Stimulated activated CD4-positive, alpha-beta T cell treated with anti-CD3 and anti-CD28 coated beads, Interleukin-2, amount 100 ng/mL, for 4 hours (primary cell): ENCODE data around the gene MRM2.

Experiments
- DNase-seq: peaks from one replicate; pipeline ENCODE4 v3.0.0-alpha.2; 2020; ENCODE audit warnings: low read depth

Gene MRM2

DNA sequence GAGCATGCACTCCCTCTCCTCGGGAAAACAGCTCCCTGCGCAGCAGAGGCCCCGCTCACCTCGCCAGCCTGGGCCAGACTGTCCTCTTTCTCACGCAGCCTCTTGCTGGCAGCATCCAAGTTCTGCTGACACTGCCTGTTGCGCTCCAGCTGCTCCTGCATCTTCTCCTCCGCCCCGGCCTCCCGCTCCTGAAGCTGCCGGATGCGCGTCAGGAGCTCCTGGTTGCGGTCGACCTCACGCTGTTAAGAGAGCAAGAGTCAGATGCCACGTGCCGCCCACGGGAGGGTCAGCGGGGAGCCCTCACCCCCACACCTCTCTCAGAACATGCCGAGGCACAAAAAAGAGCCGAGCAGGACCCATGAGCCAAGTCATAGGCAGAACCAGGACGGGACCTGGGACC, 19.5 kb downstream of the MRM2 start:
- no peak for DNase-seq

- no peak for DNase-seq
Observed at GRCh38 chr7:2220954-2221353, 21.1 kb downstream of the MRM2 start.

DNA sequence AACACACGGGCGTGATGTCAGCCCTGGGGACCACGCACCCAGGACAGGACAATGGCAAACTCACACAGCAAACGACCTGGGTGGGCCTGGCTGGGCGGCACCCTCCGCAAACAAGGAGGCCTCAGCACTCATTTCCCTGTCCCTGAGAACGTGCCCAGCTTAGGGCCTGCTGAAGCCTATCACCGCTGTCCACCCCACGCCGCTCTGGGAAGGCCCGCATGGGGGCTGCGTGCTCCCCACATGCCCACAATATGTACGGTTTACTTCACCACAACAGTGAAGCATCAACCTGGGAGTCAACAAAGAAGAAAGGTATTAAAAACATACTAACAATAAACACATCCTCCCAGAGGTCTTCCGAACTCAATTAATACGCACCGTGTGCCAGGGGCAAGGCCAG, 21.5 kb downstream of the MRM2 start:
- no peak for DNase-seq

GRCh38 chr7:2220030-2220429, 22.0 kb downstream of the MRM2 start:
- DNase-seq = no peak

DNA sequence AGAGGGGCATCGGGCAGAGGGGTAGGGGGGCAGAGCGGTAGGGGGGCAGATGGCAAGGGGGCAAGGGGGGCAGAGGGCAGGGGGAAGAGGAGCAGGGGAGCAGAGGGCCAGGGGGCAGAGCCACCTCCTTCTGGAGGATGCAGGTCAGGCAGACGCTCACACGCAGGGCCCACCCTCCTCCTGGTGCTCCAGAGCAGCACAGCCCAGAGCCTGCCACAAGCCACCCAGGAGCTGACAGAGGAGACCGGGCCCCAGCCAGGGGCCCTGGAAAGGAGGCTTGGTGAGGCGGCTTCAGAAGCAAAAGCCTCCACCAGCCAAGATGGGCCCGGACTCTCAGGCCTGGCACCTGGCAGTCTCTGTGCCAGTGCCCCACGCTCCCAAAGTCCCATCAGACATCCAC, 22.4 kb downstream of the MRM2 start:
- DNase-seq = no peak

DNA sequence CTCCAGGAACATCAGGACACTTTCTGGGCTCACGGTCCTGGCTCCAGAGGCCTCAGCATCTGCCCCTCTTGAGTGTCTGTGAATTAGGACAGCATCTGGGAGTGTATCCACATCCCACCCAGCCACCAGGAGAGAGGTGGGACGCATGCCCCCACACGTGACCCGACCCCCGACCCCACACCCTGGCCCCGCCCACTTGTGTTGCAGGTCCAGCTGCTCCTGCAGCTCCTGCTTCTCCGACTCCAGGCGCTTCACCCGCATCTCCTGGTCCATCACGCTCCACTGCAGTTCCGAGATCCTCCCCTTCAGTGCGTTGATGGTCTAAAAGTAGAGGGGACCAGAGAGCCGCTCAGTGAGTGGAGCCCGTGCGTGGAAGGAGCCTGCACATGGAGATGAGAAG, 22.9 kb downstream of the MRM2 start:
- no peak for DNase-seq

GRCh38 chr7:2218444-2218785, 23.6 kb downstream of the MRM2 start:
- DNase-seq = no peak

- DNase-seq = no peak
Observed at GRCh38 chr7:2217716-2218443, 24.1 kb downstream of the MRM2 start.

- no peak for DNase-seq
Observed at GRCh38 chr7:2217206-2217605, 24.8 kb downstream of the MRM2 start.

- no peak for DNase-seq
Observed at GRCh38 chr7:2215851-2216250, 26.2 kb downstream of the MRM2 start.

- no peak for DNase-seq
Observed at GRCh38 chr7:2214636-2215035, 27.4 kb downstream of the MRM2 start.

GRCh38 chr7:2213551-2214215, 28.3 kb downstream of the MRM2 start:
- no peak for DNase-seq

DNA sequence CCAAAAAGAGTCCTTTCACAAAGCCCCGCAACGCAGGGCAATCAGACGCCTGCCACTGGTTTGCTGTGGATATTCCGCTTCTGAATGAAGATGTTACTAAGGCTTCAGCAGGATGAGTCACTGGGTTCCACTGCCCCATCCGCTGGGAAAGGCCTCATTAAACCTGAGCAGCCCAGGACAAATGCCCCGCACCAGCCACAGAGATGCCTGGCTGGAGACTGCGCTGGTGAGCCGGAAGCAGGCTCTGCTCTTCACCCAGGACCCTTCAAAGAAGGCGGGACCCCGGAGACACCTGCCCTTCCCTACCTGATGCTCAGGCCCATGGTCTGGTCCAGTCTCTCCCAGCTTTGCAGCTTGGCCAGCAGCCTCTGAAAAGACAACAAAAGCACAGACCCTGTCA, 29.1 kb downstream of the MRM2 start:
- DNase-seq = no peak

DNA sequence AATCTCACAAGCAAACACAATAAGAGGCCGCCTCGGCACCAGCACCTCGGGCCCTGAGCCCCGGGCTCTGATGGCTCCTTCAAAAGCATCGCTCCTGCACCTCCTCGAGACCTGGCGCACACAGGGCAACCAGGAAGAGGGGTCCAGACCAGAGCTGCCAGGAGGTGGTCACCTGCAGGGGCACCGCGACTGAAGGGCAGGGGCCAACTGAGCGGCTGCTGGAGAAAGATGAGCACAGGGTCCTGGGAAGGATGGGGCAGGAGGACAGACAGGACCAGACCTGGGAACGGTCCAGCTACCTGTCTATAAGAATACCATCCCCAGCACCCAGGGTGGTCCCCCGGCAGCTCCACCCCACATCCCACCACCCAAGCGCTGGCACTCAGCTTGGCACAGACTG, 30.1 kb downstream of the MRM2 start:
- DNase-seq = no peak

GRCh38 chr7:2211259-2211880, 30.6 kb downstream of the MRM2 start:
- DNase-seq = no peak

DNA sequence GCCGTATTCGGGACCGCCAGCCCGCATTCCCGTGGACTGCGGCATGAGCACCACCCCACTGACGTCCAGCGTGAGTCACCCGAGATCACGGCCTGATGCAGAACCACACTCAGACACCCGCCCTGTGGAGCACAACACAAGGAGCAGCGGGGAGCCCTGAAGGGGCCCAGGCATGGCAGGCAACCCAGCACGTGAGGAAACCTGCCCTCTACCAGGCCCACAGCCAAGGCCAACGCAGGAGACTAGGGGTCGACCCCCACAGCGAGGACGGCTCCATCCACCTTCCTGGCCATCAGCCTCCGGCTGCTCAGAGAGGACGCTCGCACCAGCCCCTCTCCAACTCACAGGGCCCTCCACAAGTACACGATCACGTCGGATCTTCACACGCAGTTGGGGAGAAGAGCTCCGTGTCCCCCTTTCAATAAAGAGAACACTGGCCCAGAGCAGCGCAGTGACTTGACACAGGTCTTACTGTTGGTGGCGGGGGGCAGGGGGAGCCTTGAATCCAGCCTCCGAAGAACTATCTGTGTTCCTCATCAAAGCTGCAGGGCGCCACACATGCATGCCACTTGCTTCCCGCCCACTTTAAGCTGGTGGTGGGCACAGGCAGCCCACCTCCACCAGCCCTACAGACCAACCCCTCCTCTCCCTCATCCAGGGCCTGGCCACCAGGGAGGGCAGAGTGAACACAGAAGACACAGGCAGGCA, 31.3 kb downstream of the MRM2 start:
- no peak for DNase-seq

DNA sequence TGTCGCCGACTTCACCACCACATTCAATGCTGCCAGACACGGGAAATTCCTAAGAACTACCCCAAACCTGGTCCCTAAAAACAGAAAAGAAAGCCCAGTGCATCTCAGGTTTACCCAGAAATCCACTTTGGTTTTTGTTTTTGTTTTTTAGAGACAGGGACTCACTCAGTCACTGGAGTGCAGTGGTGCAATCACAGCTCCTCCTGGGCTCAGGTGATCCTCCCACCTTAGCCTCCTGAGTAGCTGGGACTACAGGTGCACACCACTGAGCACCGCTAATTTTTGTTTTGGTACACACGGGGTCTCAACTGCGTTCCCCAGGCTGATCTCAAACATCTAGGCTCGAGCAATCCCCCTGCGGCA, 32.1 kb downstream of the MRM2 start:
- no peak for DNase-seq

- peak; percentile 11 for DNase-seq
Observed at GRCh38 chr7:2209146-2209960, 32.7 kb downstream of the MRM2 start.

GRCh38 chr7:2208712-2209111, 33.3 kb downstream of the MRM2 start:
- DNase-seq = no peak

DNA sequence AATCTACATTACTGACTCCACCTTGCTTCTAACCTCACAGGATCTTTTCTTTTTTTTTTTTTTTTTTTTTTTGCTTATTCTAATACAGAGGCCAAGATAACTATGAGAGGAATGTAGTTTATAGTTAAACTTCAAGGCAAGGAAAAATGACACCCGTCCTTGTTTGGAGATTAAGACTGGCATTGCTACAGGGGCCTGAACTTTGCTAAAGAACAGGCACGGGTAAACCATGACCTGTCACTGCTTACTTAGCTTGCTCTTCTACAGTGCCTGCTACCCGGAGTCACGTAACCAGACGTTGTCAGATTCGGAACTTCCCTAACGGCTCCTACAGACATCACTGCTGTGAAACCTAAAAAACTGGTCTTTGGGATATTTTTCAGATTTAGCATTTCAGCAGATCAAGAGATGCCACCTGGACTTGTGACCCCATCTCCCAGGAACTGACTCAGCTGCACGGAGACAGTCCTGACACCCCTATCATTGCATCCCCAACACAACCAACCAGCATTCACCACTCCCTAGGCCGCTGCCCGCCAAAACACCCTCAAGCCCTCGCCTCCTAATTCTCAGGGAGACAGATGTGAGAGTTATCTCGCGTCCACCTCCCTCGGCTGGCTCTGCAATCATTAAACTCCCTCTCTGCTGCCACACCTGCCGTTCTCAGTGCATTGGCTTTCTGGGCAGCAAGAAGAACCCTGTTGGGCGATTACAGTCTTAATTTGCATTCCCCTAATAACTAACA, 36.8 kb downstream of the MRM2 start:
- DNase-seq = no peak

DNA sequence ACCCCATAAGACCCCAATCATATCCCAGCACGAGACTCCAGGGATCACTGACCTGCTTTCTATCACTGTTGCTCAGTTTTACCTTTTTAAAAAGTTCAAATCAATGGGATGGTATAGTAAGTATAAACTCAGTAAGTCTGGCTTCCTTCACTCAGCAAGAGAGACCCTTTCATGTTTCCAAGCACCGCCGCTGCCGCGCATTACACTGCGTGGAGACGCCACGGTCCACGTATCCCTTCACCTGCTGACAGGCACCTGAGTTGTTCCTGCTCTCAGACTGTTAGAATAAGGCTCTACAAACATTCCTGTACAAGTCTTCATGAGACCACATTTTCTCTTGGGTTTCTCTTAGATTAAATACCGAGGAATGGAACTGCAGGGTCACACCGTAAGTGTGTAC, 37.6 kb downstream of the MRM2 start:
- DNase-seq = no peak
